H1 (cell line): Measurements from ENCODE around the gene MGLL. TPM values are rescaled to one million over a fixed set of nuclear protein-coding genes. Genes with fewer than 3 reads are reported as not detected.

ENCODE experiments used
- CREB1 ChIP-seq: IDR thresholded peaks from 2 replicates; pipeline ENCODE4 v1.6.1; 2012; ENCODE audit warnings: inconsistent platforms
- MAFK ChIP-seq: IDR thresholded peaks from 2 replicates; pipeline ENCODE4 v1.6.1; 2012; ENCODE audit warnings: low read depth, mild to moderate bottlenecking, improper control_type of control experiment, low read length
- polyA plus RNA-seq, 7 experiments: library from polyadenylated mRNA; depleted of rRNA in 3 of 7; stranded (reverse) in 5 of 7; unstranded in 2 of 7; fragments of >200 nt in 5 of 7; fragments of 200-250 nt in 2 of 7; gene quantifications; 1 replicate in 5 of 7; 2 replicates in 1 of 7; 4 replicates in 1 of 7; pipeline versions ENCODE4 v1.2.1 to v1.2.3, GENCODE V29; 2011 to 2013; ENCODE audit warnings: missing spikeins in 2 of 7, mixed read lengths in 2 of 7
- total RNA-seq: library from RNA; stranded (reverse); fragmentation: NEBNext Ultra II Directional; extraction: Animal tissue kit (Norgen Biotek cat#: 25700); gene quantifications from 2 replicates; pipeline ENCODE4 v1.2.1, GENCODE V29; 2021
- TF ChIP-seq, protein P1 (sequence below): IDR thresholded peaks from 2 replicates; pipeline ENCODE4 v1.6.1; 2012; ENCODE audit warnings: low read length, inconsistent platforms

The MGLL gene
- total and polyA plus RNA-seq, 2 of the 8 experiments (the other 6 are each of a cell fraction or from before 2014, with no cell fraction given) = 0.05 to 0.34 TPM

DNA sequence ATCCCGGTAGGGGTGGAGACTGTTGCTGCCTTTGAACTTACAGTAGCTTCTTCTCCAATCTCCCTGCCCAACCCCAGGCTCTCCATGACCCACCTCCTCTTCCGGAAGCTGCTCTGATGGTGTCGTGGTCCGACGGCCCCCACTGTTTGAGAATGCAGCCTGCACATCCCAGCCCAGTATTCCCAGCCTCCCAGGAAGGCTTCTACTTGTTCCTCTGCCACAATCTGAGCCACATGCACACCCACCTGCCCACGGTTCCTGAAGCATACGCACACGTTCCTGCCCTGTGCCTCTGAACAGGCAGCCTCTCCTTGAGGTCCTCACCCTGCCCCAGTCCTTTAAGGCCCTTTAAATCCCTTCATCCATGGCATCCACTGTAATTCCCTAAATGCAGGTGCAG lies 92.1 kb downstream of the MGLL start (continued):
- TF ChIP-seq, protein P1, sequence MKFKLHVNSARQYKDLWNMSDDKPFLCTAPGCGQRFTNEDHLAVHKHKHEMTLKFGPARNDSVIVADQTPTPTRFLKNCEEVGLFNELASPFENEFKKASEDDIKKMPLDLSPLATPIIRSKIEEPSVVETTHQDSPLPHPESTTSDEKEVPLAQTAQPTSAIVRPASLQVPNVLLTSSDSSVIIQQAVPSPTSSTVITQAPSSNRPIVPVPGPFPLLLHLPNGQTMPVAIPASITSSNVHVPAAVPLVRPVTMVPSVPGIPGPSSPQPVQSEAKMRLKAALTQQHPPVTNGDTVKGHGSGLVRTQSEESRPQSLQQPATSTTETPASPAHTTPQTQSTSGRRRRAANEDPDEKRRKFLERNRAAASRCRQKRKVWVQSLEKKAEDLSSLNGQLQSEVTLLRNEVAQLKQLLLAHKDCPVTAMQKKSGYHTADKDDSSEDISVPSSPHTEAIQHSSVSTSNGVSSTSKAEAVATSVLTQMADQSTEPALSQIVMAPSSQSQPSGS = no peak
- TF ChIP-seq CREB1 (no peak), MAFK (no peak)
